Fibroblast of peridontal ligament (primary cell): ENCODE results near the gene STK32A.
A peak's percentile ranks its signal among the peaks of the same experiment; 100 is the strongest.
"Not testable (repeated sequence)": the region's sequence is repeated elsewhere in the genome, so short reads cannot be mapped to it uniquely, and the experiment has no call there.

ENCODE experiments used
- DNase-seq: peaks from one replicate; pipeline ENCODE4 v3.0.0-alpha.2; 2010; ENCODE audit errors: extremely low read depth

Gene STK32A

GRCh38 chr5:147234825-147235635, at the start of gene STK32A:
Gene STK32A (plus strand): TSS chr5:147235026. CDS start chr5:147239635, 4,609 bp downstream.
- no peak for DNase-seq

GRCh38 chr5:147187099-147187540, 47.7 kb upstream of the STK32A start:
- DNase-seq = no peak

- DNase-seq = peak; percentile 72
Measured at GRCh38 chr5:147188200-147189108, 46.4 kb upstream of the STK32A start.

GRCh38 chr5:147189109-147189424, 45.8 kb upstream of the STK32A start:
- DNase-seq = no peak

DNA sequence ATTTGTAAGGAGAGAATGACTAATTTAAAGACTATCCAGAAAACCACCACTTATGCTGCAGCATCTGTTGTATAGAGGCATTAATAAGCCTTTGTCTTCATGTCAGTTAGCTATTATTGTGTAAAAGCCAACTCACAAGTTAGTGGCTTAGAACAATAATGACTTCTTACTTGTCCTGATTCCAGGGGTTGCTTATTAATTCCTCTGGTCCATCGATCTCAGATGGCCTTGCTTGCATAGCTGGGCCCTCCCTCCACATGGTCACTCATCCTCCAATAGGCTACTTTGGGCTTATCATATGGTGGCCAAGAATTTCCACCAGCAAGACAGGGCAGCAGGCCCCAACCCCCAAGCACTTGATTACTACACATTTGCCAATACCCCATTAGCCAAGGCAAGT, 44.5 kb upstream of the STK32A start:
- DNase-seq = no peak

- DNase-seq = no peak
Measured at GRCh38 chr5:147193123-147193522, 41.7 kb upstream of the STK32A start.

GRCh38 chr5:147200004-147200403, 34.8 kb upstream of the STK32A start:
- DNase-seq = no peak

DNA sequence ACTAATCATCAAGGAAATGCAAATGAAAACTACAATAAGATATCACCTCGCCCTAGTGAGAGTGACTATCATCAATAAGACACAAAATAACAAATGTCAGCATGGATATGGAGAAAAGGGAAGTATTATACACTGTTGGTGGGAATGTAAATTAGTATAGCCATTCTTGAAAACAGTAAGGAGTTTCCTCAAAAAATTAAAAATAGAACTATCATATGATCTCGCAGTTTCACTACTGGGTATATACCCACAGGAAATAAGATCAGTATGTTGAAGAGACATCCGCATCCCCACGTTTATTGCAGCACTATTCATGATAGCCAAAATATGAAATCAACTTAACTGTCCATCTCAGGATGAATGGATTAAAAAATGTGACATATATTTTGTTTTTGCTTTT, 31.6 kb upstream of the STK32A start:
- no peak for DNase-seq

GRCh38 chr5:147204576-147204975, 30.2 kb upstream of the STK32A start:
- no peak for DNase-seq

GRCh38 chr5:147208134-147208533, 26.7 kb upstream of the STK32A start:
- DNase-seq = no peak

DNA sequence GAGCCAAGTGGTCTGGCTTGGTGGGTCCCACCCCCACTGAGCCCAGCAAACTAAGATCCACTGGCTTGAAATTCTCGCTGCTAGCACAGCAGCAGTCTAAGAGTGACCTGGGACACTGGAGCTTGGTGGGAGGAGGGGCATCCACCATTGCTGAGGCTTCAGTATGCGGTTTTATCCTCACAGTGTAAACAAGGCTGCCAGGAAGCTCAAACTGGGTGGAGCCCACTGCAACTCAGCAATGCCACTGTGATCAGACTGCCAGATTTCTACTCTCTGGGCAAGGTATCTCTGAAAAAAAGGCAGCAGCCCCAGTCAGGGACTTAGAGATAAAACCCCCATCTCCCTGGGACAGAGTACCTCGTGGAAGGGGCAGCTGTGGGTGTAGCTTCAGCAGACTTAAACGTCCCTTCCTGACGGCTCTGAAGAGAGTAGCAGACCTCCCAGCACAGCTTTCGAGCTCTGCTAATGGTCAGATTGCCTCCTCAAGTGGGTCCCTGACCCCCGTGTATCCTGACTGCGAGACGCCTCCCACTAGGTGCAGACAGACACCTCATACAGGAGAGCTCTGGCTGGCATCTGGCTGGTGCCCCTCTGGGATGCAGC, 18.2 kb upstream of the STK32A start:
- no peak for DNase-seq

- no peak for DNase-seq
Measured at GRCh38 chr5:147223343-147223742, 11.5 kb upstream of the STK32A start.

GRCh38 chr5:147223948-147224791, 10.7 kb upstream of the STK32A start:
- DNase-seq = peak; percentile 68

DNA sequence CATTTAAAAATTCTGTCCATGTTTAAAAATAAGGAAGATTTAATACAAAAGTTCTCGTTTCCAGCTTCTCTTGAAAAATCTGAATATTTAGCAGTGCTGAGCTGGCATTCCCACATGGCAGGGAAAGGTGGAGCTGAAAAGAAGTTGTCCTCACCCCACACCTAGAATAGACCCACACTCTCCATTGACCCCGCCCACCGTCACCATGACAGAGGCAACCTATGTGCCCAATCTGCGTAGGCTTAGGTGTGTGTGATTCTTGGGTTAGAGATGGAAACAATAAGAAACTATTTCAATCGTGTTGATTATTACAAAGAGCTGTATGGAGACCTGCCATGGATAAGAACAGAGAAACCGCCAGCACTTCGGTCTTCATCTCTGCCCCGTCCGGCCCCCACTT, 8.9 kb upstream of the STK32A start:
- no peak for DNase-seq

- no peak for DNase-seq
Measured at GRCh38 chr5:147226512-147226911, 8.3 kb upstream of the STK32A start.

DNA sequence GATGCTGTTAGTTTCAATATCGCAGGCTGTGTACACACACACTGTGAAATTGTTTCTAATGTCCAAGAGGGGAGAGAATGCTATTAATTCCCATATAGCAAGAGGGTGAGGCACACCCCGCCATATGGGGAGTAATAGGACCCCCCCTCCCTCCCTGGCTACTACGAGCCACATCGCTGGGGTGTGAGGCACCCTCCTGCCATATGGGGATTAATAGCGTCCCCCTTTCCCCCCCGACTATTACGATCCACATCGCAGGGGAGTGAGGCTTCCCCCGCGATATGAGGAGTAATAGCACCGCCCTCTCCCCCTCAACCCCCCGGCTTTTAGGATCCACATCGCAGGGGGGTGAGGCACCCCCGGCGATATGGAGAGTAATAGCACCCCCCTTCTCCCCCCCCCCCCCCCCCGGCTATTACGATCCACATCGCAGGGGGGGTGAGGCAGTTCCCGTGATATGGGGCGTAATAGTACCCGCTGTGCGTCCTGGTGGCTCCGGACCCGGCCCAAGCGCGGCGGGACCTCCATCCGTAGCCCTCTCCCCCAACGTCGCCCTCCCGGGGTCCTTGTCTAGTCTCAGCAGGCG, 494 bp upstream of the STK32A start:
- DNase-seq = no peak

DNA sequence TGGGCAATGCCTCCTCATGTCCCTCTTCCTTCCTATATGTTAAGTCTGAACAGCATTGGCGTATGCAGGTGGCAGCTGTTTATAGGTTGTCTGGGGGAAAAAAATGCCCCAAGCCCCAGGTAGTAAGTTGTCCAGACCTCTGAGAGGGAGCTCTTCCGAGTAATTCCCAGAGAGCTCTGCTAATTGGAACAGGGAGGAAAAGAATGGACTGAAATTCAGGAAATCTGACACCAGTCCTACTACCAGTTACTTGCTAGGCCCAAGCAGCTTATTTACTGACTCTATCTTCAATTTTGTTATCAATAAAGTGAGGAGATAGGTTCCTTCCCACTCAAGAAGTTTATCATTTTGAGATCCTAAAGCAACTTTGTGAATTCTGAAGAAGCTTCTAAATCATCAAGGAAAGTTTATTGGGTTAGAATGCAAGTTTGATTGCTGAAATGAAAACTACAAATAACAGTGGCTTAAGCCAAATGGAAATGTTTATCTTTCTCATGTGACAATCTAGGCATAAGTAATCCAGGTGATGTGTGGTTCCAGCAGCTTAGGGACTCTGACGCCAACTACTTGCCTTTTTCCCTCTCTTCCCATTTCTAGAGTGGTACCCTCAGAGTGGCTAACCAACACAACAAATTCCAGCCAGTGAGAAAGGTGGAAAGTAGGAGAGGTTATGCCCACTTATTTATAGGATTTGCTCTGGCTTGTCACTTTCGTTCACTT, 5.6 kb downstream of the STK32A start:
- no peak for DNase-seq

GRCh38 chr5:147243238-147243637, 8.4 kb downstream of the STK32A start:
- not testable (repeated sequence) for DNase-seq

GRCh38 chr5:147245381-147246165, 10.7 kb downstream of the STK32A start:
- no peak for DNase-seq

GRCh38 chr5:147248561-147248960, 13.7 kb downstream of the STK32A start:
- DNase-seq = no peak
